Activated T-cell treated with anti-CD3 and anti-CD28 coated beads, Interleukin-2, amount 50 U/mL, for 48 hours (primary cell): Measurements from ENCODE around the gene NDUFB8.

Experiments used
- DNase-seq, 2 experiments: peaks; one replicate each; pipeline ENCODE4 v3.0.0-alpha.2; 2020

The NDUFB8 gene

GRCh38 chr10:100506596-100507356 lies 22.9 kb downstream of the NDUFB8 start:
- DNase-seq, result peak; percentile 53 to 60

- DNase-seq, result no peak
These were observed 24.5 kb downstream of the NDUFB8 start for GRCh38 chr10:100505164-100505563.

GRCh38 chr10:100504096-100504495 lies 25.6 kb downstream of the NDUFB8 start:
- no peak for DNase-seq

- no peak for DNase-seq
These were observed 26.7 kb downstream of the NDUFB8 start for GRCh38 chr10:100502926-100503494.

GRCh38 chr10:100501423-100501822 lies 28.2 kb downstream of the NDUFB8 start:
- DNase-seq, result no peak

GRCh38 chr10:100498059-100498458 lies 31.6 kb downstream of the NDUFB8 start:
- no peak for DNase-seq

- DNase-seq, result no peak
These were observed 33.1 kb downstream of the NDUFB8 start for GRCh38 chr10:100496567-100496966.

- DNase-seq, result no peak
These were observed 39.1 kb downstream of the NDUFB8 start for GRCh38 chr10:100490531-100490930.

GRCh38 chr10:100489396-100489795 lies 40.3 kb downstream of the NDUFB8 start:
- DNase-seq, result no peak

GRCh38 chr10:100487529-100487928 lies 42.1 kb downstream of the NDUFB8 start:
- no peak for DNase-seq

- DNase-seq, result no peak
These were observed 43.7 kb downstream of the NDUFB8 start for GRCh38 chr10:100485801-100486495.

- DNase-seq, result no peak
These were observed 44.3 kb downstream of the NDUFB8 start for GRCh38 chr10:100485366-100485765.

GRCh38 chr10:100483876-100484666 lies 45.6 kb downstream of the NDUFB8 start:
- no peak for DNase-seq

GRCh38 chr10:100482834-100483185 lies 46.9 kb downstream of the NDUFB8 start:
- no peak for DNase-seq

GRCh38 chr10:100482181-100482833 lies 47.4 kb downstream of the NDUFB8 start:
- DNase-seq, result peak; percentile 75 to 82

GRCh38 chr10:100481462-100482081 lies 48.1 kb downstream of the NDUFB8 start:
- peak; percentile 99 to 100 for DNase-seq

- no peak for DNase-seq
These were observed 49.7 kb downstream of the NDUFB8 start for GRCh38 chr10:100480002-100480401.

- DNase-seq, result no peak
These were observed 50.6 kb downstream of the NDUFB8 start for GRCh38 chr10:100479037-100479436.

GRCh38 chr10:100477970-100478369 lies 51.7 kb downstream of the NDUFB8 start:
- no peak for DNase-seq
